ENCODE results near the gene SYTL3.

DNA sequence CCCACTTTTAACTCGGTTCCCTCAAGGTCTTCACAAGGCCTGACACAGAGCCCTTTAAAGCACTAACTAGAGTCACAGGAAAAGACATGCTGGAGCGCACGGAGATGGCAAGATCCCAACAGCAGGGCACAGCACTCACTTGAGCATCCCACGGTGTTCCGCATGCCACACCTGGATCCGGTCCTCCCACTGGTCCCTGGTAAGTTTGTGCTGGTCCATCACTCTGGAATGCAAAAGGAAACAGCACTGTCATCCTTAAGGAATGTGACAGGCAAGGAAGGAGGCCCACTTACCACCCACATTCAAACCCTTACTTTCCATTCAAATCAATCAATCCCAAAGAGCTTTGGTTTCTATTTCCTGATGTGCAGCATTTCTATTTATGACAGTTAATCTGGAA, 134.7 kb downstream of the SYTL3 start:
- TF ChIP-seq POLR2A (IDR thresholded peaks at IDR 0.05) (no peak), EP300 (IDR thresholded peaks at IDR 0.05) (no peak), POLR2AphosphoS5 (IDR thresholded peaks at IDR 0.05) (no peak)
- TF ChIP-seq, protein P1, sequence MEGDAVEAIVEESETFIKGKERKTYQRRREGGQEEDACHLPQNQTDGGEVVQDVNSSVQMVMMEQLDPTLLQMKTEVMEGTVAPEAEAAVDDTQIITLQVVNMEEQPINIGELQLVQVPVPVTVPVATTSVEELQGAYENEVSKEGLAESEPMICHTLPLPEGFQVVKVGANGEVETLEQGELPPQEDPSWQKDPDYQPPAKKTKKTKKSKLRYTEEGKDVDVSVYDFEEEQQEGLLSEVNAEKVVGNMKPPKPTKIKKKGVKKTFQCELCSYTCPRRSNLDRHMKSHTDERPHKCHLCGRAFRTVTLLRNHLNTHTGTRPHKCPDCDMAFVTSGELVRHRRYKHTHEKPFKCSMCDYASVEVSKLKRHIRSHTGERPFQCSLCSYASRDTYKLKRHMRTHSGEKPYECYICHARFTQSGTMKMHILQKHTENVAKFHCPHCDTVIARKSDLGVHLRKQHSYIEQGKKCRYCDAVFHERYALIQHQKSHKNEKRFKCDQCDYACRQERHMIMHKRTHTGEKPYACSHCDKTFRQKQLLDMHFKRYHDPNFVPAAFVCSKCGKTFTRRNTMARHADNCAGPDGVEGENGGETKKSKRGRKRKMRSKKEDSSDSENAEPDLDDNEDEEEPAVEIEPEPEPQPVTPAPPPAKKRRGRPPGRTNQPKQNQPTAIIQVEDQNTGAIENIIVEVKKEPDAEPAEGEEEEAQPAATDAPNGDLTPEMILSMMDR (IDR thresholded peaks at IDR 0.05): no peak

Data from suprapubic skin (tissue), 4 donors.